ENCODE measurements around the gene EPB41. TPM values are rescaled to one million over a fixed set of nuclear protein-coding genes. Genes with fewer than 3 reads are reported as not detected.

Gene EPB41
- total and polyA plus RNA-seq, 2 experiments from 2014 or later: 26.8 to 112 TPM

- TF ChIP-seq ZNF462 (CRISPR knock-in tag; IDR thresholded peaks at IDR 0.05): no peak
- no peak for TF ChIP-seq ZNF331 (CRISPR knock-in tag; IDR thresholded peaks at IDR 0.05; ENCODE audit: low read depth)
- TF ChIP-seq CREB1 (CRISPR knock-in tag; IDR thresholded peaks at IDR 0.05; ENCODE audit: low read depth): no peak
- TF ChIP-seq EZH2phosphoT487 (IDR thresholded peaks at IDR 0.05; ENCODE audit: unreplicated experiment): no peak
- TF ChIP-seq STAT1 (IDR thresholded peaks at IDR 0.05; ENCODE audit: unreplicated experiment): no peak
- TF ChIP-seq POLR2AphosphoS5 (IDR thresholded peaks at IDR 0.05; ENCODE audit: low read depth): no peak
- TF ChIP-seq, protein P1, sequence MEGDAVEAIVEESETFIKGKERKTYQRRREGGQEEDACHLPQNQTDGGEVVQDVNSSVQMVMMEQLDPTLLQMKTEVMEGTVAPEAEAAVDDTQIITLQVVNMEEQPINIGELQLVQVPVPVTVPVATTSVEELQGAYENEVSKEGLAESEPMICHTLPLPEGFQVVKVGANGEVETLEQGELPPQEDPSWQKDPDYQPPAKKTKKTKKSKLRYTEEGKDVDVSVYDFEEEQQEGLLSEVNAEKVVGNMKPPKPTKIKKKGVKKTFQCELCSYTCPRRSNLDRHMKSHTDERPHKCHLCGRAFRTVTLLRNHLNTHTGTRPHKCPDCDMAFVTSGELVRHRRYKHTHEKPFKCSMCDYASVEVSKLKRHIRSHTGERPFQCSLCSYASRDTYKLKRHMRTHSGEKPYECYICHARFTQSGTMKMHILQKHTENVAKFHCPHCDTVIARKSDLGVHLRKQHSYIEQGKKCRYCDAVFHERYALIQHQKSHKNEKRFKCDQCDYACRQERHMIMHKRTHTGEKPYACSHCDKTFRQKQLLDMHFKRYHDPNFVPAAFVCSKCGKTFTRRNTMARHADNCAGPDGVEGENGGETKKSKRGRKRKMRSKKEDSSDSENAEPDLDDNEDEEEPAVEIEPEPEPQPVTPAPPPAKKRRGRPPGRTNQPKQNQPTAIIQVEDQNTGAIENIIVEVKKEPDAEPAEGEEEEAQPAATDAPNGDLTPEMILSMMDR (conservative IDR thresholded peaks at IDR 0.05; ENCODE audit: low read depth in 2 of 2): no peak
These were observed 129.1 kb downstream of the EPB41 start (continued) for GRCh38 chr1:29043274-29043965.

- Mint-ChIP-seq H3K27ac (no peak overlapping the region), H3K27me3 (ENCODE audit: insufficient read depth, low read depth, poor library complexity) (no peaks in the 10 kb centered on the region), H3K36me3 (ENCODE audit: low read depth) (peaks cover 14% of the 10 kb centered on the region; the same call in 2 of the 3 replicates), H3K9me3 (no peaks in the 10 kb centered on the region), H3K4me1 (no peaks in the 10 kb centered on the region), H3K4me3 (no peak overlapping the region)
- no peak for ATAC-seq
- Histone ChIP-seq H3K9me2 (ENCODE audit: insufficient read depth) (no peaks in the 10 kb centered on the region), H4K20me1 (replicated peaks; ENCODE audit: insufficient read depth) (no peaks in the 10 kb centered on the region; the same call in 1 of the 2 replicates), H3K79me2 (replicated peaks; ENCODE audit: insufficient read depth) (no peaks in the 10 kb centered on the region), H3K4me3 (no peak overlapping the region), H3K27me3 (ENCODE audit: insufficient read depth) (no peaks in the 10 kb centered on the region), H3K4me2 (no peak overlapping the region), H3F3A (replicated peaks; ENCODE audit: low read depth) (no peaks in the 10 kb centered on the region), H3K27ac (ENCODE audit: low read depth) (no peak overlapping the region), H3K4me1 (ENCODE audit: insufficient read depth) (no peaks in the 10 kb centered on the region), H3K36me3 (ENCODE audit: insufficient read depth) (no peaks in the 10 kb centered on the region; the same call in 1 of the 2 replicates), H2AFZ (no peak overlapping the region)
- no peak for DNase-seq (ENCODE audit: low spot score)
- TF ChIP-seq, protein P1 (conservative IDR thresholded peaks at IDR 0.05; ENCODE audit: low read depth in 2 of 2): no peak
- TF ChIP-seq, protein P2, sequence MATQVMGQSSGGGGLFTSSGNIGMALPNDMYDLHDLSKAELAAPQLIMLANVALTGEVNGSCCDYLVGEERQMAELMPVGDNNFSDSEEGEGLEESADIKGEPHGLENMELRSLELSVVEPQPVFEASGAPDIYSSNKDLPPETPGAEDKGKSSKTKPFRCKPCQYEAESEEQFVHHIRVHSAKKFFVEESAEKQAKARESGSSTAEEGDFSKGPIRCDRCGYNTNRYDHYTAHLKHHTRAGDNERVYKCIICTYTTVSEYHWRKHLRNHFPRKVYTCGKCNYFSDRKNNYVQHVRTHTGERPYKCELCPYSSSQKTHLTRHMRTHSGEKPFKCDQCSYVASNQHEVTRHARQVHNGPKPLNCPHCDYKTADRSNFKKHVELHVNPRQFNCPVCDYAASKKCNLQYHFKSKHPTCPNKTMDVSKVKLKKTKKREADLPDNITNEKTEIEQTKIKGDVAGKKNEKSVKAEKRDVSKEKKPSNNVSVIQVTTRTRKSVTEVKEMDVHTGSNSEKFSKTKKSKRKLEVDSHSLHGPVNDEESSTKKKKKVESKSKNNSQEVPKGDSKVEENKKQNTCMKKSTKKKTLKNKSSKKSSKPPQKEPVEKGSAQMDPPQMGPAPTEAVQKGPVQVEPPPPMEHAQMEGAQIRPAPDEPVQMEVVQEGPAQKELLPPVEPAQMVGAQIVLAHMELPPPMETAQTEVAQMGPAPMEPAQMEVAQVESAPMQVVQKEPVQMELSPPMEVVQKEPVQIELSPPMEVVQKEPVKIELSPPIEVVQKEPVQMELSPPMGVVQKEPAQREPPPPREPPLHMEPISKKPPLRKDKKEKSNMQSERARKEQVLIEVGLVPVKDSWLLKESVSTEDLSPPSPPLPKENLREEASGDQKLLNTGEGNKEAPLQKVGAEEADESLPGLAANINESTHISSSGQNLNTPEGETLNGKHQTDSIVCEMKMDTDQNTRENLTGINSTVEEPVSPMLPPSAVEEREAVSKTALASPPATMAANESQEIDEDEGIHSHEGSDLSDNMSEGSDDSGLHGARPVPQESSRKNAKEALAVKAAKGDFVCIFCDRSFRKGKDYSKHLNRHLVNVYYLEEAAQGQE (IDR thresholded peaks at IDR 0.05; ENCODE audit: unreplicated experiment): no peak
- TF ChIP-seq NANOG (IDR thresholded peaks at IDR 0.05; ENCODE audit: borderline replicate concordance) (no peak), CREB1 (CRISPR knock-in tag; IDR thresholded peaks at IDR 0.05; ENCODE audit: low read depth) (no peak), ZNF331 (CRISPR knock-in tag; IDR thresholded peaks at IDR 0.05; ENCODE audit: low read depth) (no peak), STAT1 (IDR thresholded peaks at IDR 0.05; ENCODE audit: unreplicated experiment) (no peak), EZH2phosphoT487 (IDR thresholded peaks at IDR 0.05; ENCODE audit: unreplicated experiment) (no peak)
These were observed 129.6 kb downstream of the EPB41 start for GRCh38 chr1:29044010-29044409.
